Measurements from ENCODE around the gene PIEZO1.

The PIEZO1 gene

DNA sequence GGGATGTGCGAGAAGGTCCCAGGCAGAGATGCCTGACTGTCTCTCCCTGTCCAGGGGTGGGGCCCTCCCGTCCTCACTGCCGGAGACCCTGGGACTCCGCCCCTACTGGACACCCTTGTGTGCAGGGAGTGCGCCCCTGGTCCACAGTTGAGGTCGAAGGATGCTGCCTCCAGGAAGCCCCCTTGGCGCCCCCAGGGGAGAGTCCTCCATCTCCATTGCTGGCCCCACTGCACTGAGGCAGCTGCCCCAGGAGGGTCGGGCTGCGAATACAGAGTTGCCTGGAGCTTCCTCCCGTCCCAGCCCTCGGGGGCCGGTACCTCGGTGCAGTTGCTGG lies 52.1 kb downstream of the PIEZO1 start:
- DNase-seq: no peak

DNA sequence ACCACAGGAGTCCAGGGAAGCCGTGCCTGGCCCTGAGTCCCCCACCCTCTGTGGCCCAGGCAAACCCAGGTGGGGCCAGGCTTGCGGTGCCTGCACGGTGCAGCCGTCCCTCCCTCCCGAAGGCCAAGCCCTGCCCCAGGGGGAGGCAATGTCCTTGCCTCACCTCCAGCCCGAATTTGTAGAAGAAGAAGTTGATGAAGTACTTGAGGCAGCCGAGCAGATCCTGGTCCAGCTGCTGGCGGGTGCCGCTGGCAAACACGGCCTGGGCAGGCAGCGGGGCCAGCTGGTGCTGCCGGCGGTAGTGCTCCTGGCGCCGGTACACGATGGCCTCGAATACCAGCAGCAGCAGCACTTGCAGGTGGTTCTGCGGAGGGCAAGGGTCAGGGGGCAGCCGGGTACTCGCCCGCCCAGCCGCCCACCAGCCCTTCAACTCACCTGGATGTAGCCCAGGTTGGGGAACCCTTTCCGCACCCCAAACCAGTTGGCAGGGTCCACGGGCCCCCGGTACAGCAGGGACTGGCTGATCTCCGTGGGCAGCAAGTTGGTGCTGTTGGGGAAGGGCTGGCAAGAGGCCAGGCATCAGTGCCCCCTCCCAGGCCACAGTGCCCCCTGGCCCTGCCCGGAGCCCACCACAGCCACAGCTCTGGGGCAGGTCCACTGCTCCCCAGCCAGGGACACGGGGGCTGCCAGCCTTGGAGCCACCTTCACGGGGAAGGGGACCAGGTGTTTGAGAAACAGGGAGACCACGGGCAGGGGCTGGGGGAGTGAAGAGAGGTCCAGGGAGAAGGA lies 52.7 kb downstream of the PIEZO1 start:
- no peak for DNase-seq

DNA sequence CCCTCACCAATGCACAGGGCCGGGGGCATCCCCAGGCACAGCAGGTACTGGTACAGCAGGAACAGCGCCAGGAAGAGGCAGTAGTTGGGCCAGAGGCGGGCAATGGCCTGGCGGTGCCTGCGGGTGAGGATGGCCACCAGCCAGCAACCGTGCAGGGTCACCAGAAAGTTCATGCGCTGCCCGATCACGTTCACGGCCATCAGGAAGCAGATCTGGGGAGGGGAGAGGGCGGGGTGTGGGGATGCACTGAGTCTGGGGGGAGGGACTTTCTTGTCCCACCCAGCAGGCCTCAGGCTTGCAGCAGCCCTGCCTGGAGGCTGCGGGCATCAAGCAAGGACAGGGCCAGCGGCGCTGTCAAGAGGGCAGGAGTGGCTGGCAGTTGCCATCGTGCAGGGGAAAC lies 53.3 kb downstream of the PIEZO1 start:
- DNase-seq: no peak

DNA sequence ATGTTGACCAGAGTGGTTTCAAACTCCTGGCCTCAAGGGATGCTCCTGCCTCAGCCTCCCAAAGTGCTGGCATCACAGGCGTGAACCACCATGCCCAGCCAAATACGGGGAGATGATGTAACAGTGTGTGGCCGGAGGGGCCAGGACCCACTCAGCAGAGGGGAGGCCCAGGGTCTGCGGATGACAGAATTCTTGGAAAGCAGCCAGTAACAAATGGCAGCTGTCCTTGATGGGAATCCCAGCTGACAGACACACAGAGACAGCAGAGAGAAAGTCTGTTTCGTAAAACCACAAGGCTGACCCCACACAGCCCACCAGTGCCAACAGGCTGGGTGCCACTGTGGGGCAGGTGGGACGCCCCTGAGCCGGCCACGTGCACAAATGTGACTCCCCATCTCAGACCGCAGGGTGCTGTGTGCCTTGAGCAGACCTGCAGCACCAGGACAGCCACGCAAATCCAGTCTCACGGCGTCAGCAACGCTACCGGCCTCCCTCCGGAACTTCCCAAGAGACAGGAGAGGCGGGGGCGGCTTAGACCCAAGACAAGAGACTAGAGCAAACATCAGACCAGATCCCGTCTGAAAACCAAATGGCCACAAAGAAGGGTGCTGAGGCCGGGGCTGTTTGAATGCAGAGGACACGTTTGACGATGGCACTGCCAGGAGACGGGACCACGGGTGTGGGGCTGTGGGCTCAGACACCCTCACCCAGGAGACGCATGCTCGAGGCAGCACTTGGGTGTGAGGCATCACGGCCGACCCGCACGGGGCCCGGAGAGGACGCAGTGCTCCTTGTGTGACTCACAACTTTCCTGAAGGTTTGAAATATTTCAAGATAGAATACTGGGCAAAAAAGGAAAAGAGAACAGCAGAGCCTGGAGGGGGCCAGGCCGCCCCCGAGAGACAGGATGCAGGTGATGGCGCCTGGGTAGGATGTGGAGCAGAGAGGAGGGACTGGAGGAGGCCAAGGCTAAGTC lies 54.1 kb downstream of the PIEZO1 start:
- DNase-seq: no peak

DNA sequence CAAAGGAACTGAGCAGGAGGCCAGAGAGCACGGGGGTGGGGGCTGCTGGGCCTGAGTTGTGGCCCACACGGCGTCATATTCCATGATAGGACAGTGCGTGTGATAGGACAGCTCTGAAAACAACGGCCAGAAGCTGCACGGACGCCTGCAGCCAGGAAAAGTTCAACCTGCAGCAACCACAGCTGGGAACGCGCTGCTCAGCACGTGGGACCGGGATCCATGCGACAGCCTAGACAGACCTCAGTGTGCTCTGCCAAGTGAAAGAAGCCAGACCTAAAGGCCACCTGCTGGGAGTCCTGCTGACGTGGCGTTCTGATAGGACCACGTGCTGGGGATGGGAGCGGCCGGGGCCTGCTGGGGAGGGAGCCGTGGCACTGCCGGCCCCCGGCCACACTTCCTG lies 57.1 kb downstream of the PIEZO1 start:
- DNase-seq: no peak

DNA sequence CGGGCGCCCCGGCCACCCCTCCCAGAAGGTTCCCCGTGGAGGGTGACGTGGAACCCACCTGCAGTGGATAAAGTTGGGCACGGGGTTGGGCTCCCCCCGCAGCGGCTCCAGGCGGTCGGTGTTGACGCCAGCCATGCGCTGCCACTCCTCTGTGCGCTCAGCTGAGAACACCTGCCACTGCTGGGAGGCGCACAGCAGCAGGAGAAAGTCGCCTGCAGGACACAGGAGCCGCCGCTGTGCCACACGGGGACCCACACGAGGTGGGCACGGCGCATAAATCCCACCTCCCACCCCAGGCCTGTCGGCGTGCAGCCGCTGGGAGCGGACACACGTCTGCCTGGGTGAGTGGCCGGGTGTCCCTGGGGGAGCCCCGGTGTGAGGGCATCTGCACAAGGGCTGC lies 58.0 kb downstream of the PIEZO1 start:
- DNase-seq: no peak

DNA sequence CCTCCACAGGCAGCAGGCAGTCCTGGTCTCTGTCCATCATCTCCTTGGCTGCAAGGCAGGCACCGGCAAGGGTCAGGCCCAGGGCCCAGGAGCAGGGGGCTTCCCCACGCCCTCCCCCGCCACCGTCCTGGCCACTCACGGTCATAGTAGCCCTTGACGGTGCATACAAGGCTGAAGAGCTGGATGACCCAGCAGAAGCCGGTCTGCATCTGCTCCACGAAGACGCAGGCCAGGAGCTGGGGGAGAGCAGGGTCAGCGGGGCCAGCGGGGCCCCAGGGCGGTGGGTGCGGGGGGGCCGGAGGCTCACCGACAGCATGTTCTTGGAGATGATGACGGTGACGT lies 58.6 kb downstream of the PIEZO1 start:
- DNase-seq: no peak

DNA sequence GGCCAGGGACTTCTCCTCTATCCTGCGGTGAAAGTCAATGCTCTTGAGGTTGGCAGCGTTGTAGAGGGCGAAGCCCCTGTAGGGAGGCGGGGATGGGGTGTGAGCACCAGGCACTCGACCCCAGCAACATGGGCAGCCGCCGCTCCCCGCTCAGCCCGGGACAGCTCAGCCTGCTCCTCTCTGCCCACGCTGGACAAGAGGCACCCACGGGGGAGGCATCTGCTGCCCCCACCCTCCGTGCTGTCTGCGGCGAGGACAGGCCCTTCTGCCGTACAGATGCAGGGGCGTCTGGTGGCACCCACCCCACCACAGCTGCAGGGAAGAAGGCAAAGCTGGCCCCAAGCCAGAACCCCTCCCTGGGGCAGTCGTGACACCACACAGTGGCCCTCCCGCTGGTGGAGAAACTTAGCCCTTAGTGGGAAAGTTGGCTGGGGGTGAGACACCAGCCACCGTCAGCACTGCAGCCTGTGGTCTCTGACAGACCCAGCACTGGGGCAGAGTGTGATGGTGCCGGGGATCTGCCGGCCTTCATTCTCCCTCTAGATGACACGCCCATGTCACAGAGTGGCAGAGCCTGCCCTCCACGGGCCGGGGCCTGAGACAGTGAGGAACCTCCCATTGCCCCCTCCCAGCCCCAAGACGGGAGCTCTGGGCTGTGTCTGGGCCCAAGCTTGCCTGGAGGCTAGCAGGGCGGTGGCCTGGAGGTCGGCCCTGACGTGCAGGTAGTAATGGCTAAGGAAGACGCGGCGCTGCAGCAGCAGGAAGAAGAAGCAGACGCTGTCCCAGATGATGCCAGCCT lies 59.2 kb downstream of the PIEZO1 start:
- no peak for DNase-seq

DNA sequence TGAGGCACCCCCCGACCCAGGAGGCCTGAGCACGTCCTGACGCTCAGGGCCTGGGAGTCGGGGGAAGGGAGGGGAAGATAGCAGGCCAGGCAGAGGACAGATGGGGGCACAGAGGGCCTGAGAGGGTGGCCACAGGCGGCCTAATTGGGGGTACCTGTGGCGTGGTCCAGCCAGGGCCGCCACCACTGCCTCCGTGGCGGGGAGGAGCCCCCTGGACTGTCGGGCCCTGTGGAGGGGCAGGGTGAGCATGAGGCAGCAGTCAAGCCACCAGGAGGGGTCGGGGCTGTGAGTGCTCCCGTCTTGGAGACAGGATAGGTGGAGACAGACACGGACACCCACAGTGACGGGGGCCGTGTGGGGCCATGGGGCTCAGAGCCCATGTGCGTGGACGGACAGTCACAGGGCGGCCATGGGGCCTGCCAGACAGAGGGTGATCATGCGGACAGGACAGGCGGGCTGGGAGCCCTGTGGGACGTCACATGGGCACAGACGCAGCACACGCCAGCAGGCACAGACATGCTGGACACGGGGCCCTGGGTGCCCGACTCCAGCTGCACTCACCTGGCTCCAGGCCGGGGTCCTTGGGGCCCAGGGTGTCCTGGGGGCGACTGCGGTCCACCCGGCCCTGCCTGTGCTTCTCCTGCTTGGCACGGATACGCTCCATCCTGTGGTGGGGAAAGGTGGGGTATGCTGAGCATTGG lies 60.0 kb downstream of the PIEZO1 start:
- DNase-seq: no peak

DNA sequence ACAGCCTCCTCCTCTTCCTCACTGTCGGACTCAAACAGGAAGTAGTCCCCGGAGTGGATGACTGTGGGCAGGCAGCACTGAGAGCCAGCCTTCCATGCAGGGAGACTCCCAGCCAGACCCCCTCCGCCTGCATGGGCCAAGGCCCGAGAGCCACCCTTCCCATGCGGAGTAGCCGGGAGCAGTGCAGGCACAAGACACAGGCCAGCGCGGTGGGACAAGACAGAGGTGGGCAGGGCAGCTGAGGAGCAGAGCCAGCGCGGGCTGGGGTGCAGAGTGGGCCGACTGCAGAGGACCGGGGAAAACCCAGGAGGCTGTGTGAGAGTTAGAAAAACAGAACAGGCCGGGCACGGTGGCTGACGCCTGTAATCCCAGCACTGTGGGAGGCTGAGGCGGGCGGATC lies 61.1 kb downstream of the PIEZO1 start:
- no peak for DNase-seq

DNA sequence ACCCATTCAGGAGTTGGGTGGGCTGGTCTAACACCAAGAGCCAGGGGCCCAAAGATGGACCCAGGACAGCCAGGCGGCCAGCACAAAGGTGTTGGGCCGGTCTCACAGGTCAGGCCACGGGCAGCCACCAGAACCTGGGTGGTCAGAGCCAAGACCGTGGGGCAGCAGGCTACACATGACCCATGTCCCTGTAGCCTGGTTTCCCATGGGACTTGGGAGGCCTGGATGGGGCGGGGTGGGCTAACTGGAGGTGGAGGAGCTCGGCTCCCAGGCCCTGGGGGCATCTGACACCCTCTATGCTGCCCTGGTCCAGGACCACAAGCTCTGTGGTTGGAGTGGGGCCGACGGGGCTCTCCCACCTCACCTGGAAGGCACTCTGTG lies 61.5 kb downstream of the PIEZO1 start:
- DNase-seq: no peak

DNA sequence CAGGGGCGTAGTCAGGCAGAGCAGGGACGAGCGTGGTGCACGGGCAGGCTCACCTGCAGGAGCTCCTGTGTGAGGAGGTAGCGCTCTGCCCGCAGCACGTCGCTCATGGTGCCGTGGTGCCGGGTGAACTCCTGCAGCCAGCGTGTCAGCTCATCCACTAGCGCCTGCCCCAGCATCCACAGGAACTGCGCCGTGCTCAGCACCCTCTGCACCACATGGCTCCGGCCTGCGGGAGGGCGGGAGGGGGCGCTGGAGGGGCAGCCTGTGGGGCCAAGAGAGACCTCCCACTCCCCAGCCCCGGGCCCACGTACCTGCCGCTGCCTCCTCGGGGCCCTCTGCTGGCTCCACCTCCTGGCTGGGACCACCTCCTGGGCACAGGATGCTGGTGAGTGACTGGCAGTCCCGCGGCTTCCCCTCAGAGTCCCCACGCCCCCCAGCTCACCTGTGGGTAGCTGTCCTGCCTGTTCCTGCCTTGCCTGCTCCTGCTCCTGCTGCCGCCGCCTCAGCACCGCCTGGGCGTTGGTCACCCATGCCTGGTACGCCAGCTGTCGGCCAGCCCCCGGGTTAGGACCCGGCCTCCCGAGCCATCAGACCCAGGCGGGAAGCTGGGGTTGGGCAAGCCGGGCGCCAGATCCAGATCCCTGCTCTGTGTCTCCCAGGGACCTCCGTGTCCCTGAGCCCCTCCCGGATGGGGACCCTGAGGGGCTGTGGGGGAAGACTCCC lies 62.1 kb downstream of the PIEZO1 start:
- DNase-seq: no peak

DNA sequence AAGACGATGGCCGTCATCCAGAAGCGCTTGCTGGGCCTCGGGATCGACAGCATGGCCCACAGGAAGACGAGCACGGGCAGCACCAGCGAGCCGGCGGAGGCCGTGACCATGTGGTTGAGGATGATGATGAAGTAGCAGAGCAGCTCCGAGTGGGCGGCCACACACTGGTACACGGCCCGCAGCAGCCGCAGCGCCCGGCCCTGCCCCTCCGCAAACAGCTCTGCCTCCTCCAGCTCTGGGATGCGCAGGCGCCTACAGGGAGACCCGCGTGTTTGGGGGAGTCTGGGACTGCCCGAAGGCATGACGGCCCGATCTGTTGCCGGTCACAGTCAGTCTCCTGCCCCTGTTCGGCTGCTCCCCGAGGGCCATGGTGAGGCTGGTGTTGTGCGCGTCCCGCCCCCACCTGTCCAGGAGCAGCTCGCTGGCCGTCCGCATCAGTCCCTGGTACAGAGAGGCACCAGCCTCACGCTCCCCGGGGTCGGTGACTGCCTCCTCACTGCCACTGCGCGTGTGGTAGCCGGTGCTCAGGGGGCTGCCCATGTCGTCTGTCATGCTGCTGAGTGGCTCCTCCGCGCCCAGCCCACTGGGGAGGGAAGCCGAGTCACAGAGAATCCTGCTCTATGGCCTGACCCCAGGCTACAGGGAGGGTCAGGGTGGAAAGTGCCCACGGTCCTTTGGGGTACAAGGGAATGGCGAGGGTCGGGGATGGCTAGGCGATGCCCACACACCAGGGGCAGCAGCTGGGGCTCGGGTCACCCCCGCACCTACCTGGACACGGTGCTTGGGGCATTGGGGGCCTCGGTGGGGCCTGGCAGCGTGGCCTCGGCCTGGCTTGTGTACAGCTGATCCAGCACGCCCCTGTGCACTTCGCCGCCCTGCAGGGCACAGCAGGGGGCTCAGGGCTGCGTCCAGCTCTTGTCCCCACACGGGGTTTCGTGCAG lies 62.9 kb downstream of the PIEZO1 start:
- no peak for DNase-seq

DNA sequence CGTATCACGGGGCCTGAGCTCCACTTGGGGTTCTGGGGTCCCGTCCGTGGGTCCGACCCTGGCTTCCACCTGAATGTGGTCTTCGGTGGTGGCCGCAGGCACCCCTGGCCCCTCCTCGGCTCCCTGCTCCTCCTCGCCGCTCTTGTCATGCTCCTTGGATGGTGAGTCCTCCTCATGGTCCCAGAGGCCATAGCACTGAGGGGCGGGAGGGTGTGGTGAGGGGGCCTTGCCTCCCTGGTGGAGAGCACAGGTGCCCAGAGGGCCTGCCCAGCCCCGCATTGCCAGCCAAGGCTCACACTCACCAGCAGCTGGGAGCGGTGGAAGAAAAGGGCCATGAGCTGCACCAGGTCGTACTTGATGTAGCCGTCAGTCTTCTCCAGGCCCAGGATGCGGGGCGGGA lies 63.8 kb downstream of the PIEZO1 start:
- no peak for DNase-seq

DNA sequence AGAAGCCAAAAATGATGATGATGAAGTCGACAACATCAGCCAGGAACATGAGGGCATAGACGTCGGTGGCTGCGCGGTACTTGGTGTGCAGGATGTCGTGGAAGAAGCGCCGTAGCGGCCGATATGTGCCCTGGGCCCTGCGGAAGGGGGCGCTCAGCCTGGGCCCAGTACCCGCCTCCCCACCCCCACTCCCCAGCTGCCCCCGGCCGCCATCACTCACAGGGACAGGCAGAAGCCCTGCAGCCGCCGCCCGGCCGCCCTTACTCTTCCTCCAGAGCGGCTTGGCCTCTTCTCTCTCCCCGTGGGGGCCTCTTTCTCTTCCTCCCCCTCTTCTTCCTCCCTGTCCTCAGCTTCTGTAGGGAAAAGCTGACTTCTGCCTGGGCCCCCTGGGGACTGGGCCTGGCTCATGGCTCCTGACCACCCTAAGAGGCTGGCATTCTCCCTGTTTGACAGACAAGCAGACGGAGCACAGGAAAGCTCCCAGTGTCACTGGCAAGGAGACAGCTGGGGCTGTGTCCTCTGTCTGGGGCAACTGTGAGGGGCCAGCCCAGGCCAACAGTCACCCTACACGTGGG lies 64.5 kb downstream of the PIEZO1 start:
- no peak for DNase-seq

DNA sequence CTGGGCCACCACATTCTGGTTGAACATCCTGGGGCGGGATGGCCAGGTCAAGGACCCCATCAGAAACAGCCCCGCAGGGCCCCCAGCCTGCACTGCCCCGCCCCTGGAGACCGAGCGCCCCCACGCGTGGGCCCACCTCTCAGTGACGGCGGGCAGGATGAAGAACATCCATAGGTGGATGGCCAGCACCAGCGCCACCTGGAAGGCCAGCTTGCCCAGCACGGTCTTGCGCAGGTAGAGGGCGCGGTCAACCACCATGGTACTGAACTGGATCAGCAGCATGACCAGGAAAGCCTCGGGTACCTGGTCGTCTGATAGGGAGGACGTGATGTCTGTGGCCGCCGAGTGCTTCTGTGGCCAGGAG lies 65.1 kb downstream of the PIEZO1 start:
- DNase-seq: no peak

DNA sequence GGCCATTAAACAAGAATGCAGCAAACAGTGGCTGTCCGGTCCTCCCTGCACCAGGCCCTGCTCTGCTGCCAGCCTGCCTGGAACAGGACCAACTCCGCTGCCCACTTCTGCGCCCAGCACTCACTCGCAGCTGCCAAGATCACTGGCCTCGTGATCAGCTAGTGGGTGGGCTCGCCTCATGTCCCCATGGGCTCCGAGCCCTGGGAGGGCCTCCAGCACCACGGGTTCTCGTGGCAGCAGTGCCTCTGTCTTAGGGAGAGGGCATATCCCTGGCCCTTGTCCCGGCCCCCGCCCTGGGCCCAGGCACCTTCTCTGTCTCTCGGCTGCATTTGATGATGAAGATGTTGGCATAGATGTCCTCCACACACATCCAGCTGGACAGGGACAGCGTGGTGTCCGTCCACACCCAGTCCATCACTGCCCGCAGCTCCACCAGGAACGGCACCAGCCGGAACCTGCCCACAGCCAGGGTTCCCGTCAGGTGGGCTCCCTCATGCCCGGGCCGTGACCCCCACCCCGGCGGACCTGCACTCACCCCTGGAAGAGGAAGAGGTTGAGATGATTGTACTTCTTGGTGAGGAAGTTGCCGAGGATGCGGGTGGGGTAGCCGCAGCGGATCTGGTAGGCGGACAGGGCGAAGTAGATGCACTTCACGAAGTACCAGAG lies 65.6 kb downstream of the PIEZO1 start:
- DNase-seq: no peak

DNA sequence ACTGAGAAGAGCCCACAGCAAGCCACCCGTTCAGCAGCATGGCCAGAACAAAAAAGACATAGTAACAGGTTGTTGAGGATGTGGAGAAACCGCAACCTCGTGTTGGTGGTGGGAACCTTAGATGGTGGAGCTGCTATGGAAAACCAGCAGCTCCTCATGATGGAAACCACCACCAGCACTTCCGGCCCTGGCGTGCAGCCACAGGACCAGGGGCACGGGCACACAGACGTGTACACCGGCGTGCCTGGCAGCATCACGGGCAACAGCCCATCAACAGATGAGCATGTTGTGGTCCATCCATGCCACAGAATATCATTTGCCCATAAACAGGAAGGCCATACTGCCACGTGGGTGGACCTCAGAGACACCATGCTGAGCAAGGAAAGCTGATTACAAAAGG lies 66.8 kb downstream of the PIEZO1 start:
- DNase-seq: no peak

DNA sequence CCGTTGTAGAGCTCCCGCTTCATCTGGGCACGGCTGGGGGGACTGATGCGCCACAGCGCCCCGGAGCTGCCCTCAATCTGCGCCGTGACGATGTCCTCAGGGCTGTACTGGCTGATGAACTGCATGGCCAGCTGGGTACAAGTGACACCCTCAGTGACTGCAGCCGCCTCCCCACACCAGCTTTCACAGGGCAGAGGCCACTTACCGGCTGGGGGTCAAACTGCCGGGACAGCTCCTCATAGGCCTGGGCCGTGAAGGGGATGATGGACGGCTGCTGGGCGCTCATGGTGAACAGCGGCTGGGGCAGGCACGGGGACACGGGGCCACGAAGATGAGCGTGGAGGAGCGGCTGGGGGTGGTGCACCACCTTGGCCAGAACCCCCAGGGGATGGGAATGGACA lies 68.4 kb downstream of the PIEZO1 start:
- DNase-seq: no peak

DNA sequence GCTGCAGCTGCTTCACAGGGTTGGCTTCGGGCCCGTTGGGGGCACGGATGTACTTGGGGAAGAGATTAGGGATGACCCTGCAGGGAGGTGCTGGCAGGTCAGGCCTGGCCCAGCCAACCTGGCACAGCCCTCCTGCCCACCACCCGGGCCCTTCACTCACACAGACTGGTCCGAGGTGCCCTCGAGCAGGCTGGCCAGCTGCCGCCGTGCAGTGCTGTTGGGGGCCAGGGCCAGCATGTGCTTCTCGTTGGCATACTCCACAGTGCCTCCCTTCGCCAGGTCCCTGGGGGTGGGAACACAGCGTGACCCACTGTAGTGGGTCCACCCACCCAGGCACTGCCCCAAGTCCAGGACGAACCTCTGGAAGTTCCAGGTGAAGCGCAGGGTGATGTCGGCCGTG lies 68.8 kb downstream of the PIEZO1 start:
- no peak for DNase-seq

Measured in right forelimb (tissue), 1 donor.